ENCODE data around the gene DGLUCY. TPM values are rescaled to one million over a fixed set of nuclear protein-coding genes. Genes with fewer than 3 reads are reported as not detected.

Gene DGLUCY
- total RNA-seq, 1 experiment from 2014 or later: 26.7 TPM

DNA sequence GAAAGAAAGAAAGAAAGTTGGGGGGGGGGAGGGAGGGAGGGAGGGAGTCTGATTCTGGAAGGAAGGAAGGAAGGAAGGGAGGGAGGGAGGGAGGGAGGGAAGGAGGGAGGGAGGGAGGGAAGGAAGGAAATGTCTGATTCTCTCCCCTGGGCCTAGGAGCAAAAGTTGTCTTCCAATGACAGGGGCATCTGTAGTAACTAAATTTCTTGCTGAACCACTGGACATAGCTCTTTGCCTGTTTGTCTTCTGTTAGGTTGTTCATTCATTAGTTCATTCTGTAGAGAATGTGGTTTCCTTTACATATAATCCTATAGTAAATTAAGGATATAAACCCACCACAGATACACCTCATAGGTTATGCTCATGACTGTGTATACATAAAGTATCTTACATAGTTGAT, 70.7 kb downstream of the DGLUCY start:
- no TSS peak for BruUV-seq (replicated peaks)
- ChIA-PET POLR2A (ENCODE audit: low non-redundant PET) (no interaction called here), CTCF (no interaction called here)
- Histone ChIP-seq H3K4me3 (ENCODE audit: low read depth, low read length, poor library complexity, severe bottlenecking) (no peak overlapping the region), H3K4me1 (ENCODE audit: insufficient read depth, low read length, poor library complexity, severe bottlenecking) (no peaks in the 10 kb centered on the region), H3K36me3 (ENCODE audit: insufficient read depth, low read length, poor library complexity, severe bottlenecking) (no peaks in the 10 kb centered on the region), H3K9me3 (ENCODE audit: low read depth, low read length, poor library complexity, severe bottlenecking) (no peaks in the 10 kb centered on the region), H3K27ac (ENCODE audit: low read depth, low read length, poor library complexity, severe bottlenecking) (no peak overlapping the region), H3K27me3 (replicated peaks; ENCODE audit: insufficient read depth, low read depth, low read length, poor library complexity) (no peaks in the 10 kb centered on the region)
- no peak for DNase-seq (ENCODE audit: low spot score)
- intact Hi-C loops (cut with micrococcal nuclease; ENCODE audit: unreplicated experiment): no loop called here
- TF ChIP-seq EZH2 (IDR thresholded peaks at IDR 0.05; ENCODE audit: borderline replicate concordance, low read depth, low read length, poor library complexity, severe bottlenecking): no peak

DNA sequence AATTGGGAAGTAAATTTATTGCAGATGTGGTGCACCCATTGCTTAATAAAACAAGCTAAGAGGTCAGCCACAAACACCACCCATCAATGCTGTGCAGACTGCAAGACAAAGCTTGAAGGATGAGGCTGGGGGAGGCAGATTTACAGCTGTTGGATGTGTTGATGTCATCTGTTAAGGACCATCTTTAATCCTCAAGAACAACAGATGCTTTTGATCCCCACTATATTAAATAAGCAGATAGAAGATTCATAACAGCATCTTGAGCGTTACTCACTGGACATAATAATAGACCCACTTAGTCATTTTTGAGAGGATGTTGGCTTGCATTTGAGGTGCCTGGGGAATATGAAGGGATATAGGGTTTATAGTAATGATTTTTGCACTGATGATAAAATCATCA, 71.8 kb downstream of the DGLUCY start:
- DNase-seq (ENCODE audit: low spot score): no peak
- Histone ChIP-seq H3K27ac (ENCODE audit: low read depth, low read length, poor library complexity, severe bottlenecking) (no peak overlapping the region), H3K27me3 (replicated peaks; ENCODE audit: insufficient read depth, low read depth, low read length, poor library complexity) (no peaks in the 10 kb centered on the region), H3K36me3 (ENCODE audit: insufficient read depth, low read length, poor library complexity, severe bottlenecking) (no peaks in the 10 kb centered on the region), H3K4me1 (ENCODE audit: insufficient read depth, low read length, poor library complexity, severe bottlenecking) (no peaks in the 10 kb centered on the region), H3K9me3 (ENCODE audit: low read depth, low read length, poor library complexity, severe bottlenecking) (no peaks in the 10 kb centered on the region), H3K4me3 (ENCODE audit: low read depth, low read length, poor library complexity, severe bottlenecking) (no peak overlapping the region)
- TF ChIP-seq EZH2 (IDR thresholded peaks at IDR 0.05; ENCODE audit: borderline replicate concordance, low read depth, low read length, poor library complexity, severe bottlenecking): no peak
- TF ChIP-seq, protein P1, sequence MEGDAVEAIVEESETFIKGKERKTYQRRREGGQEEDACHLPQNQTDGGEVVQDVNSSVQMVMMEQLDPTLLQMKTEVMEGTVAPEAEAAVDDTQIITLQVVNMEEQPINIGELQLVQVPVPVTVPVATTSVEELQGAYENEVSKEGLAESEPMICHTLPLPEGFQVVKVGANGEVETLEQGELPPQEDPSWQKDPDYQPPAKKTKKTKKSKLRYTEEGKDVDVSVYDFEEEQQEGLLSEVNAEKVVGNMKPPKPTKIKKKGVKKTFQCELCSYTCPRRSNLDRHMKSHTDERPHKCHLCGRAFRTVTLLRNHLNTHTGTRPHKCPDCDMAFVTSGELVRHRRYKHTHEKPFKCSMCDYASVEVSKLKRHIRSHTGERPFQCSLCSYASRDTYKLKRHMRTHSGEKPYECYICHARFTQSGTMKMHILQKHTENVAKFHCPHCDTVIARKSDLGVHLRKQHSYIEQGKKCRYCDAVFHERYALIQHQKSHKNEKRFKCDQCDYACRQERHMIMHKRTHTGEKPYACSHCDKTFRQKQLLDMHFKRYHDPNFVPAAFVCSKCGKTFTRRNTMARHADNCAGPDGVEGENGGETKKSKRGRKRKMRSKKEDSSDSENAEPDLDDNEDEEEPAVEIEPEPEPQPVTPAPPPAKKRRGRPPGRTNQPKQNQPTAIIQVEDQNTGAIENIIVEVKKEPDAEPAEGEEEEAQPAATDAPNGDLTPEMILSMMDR (conservative IDR thresholded peaks at IDR 0.05; ENCODE audit: low read depth, low read length): no peak
- ChIA-PET CTCF (interaction anchor here (0.6 kb wide), 1 partner anchor 13 kb away, joined by 3 read pairs; no protein-coding TSS in a partner anchor), POLR2A (ENCODE audit: low non-redundant PET) (no interaction called here)
- BruUV-seq (replicated peaks): no TSS peak
- intact Hi-C loops (cut with micrococcal nuclease; ENCODE audit: unreplicated experiment): no loop called here

DNA sequence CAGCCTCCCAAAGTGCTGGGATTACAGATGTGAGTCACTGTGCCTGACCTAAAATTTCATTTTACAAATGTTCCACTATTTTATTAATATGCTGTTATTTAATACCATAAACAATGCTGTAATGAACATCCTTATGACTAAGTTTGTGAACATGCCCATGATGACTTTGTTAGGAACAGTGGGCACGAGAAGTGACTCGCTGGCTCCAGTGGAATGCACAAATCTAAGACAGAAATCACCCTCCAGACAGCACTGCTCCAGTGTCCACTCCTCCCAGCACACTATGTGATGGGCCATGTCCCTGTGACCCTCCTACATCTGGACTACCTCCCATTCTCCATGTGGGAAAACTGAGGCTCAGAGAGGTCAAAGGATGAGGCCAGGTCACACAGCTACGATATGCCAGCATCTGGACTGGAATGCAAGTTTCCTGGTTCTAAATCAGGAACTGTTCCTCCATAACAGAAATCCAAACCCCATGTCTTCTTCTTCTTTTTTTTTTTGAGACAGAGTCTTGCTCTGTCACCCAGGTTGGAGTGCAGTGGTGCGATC, 72.7 kb downstream of the DGLUCY start:
- Histone ChIP-seq H3K27ac (ENCODE audit: low read depth, low read length, poor library complexity, severe bottlenecking) (no peak overlapping the region), H3K4me1 (ENCODE audit: insufficient read depth, low read length, poor library complexity, severe bottlenecking) (no peaks in the 10 kb centered on the region), H3K4me3 (ENCODE audit: low read depth, low read length, poor library complexity, severe bottlenecking) (no peak overlapping the region), H3K27me3 (replicated peaks; ENCODE audit: insufficient read depth, low read depth, low read length, poor library complexity) (no peaks in the 10 kb centered on the region), H3K36me3 (ENCODE audit: insufficient read depth, low read length, poor library complexity, severe bottlenecking) (no peaks in the 10 kb centered on the region), H3K9me3 (ENCODE audit: low read depth, low read length, poor library complexity, severe bottlenecking) (no peaks in the 10 kb centered on the region)
- no TSS peak for BruUV-seq (replicated peaks)
- POLR2A ChIA-PET (ENCODE audit: low non-redundant PET): no interaction called here
- intact Hi-C loops (cut with micrococcal nuclease; ENCODE audit: unreplicated experiment): no loop called here
- TF ChIP-seq, protein P1 (conservative IDR thresholded peaks at IDR 0.05; ENCODE audit: low read depth, low read length): no peak
- TF ChIP-seq EZH2 (IDR thresholded peaks at IDR 0.05; ENCODE audit: borderline replicate concordance, low read depth, low read length, poor library complexity, severe bottlenecking): no peak
- no peak for DNase-seq (ENCODE audit: low spot score)
- CTCF ChIA-PET: no interaction called here

DNA sequence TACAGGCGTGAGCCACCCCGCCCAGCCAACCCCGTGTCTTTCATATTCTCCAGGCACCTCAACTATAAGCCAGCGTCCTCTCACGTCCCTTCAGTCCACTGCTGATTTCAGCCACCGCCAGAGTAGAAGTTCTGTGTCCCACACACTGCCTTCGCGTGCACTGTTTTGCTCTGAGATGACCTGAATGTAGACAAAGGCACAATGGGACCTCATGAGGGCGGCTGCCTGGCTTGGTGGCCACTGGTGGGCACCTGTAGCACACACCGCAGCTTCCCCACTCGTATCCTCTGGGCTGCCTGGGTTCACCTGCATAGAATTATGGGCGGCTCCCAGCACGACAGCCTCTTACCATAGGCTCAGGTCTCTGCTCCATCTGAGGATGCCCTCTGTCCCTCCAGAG, 73.4 kb downstream of the DGLUCY start:
- intact Hi-C loops (cut with micrococcal nuclease; ENCODE audit: unreplicated experiment): no loop called here
- no peak for DNase-seq (ENCODE audit: low spot score)
- H3K4me1 ChIP-seq (ENCODE audit: insufficient read depth, low read length, poor library complexity, severe bottlenecking): no peaks in the 10 kb centered on the region
- H3K9me3 ChIP-seq (ENCODE audit: low read depth, low read length, poor library complexity, severe bottlenecking): no peaks in the 10 kb centered on the region
- POLR2A ChIA-PET (ENCODE audit: low non-redundant PET): no interaction called here
- CTCF ChIA-PET: no interaction called here
- H3K27ac ChIP-seq (ENCODE audit: low read depth, low read length, poor library complexity, severe bottlenecking): no peak overlapping the region
- no peak overlapping the region for H3K4me3 ChIP-seq (ENCODE audit: low read depth, low read length, poor library complexity, severe bottlenecking)
- no peak for TF ChIP-seq EZH2 (IDR thresholded peaks at IDR 0.05; ENCODE audit: borderline replicate concordance, low read depth, low read length, poor library complexity, severe bottlenecking)
- TF ChIP-seq, protein P1 (conservative IDR thresholded peaks at IDR 0.05; ENCODE audit: low read depth, low read length): no peak
- H3K27me3 ChIP-seq (replicated peaks; ENCODE audit: insufficient read depth, low read depth, low read length, poor library complexity): no peaks in the 10 kb centered on the region
- BruUV-seq (replicated peaks): no TSS peak
- H3K36me3 ChIP-seq (ENCODE audit: insufficient read depth, low read length, poor library complexity, severe bottlenecking): no peaks in the 10 kb centered on the region
